ENCODE results near the gene CKS1B.
A peak's percentile ranks its signal among the peaks of the same experiment; 100 is the strongest.
"Not testable (repeated sequence)": the region's sequence is repeated elsewhere in the genome, so short reads cannot be mapped to it uniquely, and the experiment has no call there.

CKS1B gene

GRCh38 chr1:154966111-154966510 is 8.4 kb upstream of the CKS1B start:
- DNase-seq, result no peak

DNA sequence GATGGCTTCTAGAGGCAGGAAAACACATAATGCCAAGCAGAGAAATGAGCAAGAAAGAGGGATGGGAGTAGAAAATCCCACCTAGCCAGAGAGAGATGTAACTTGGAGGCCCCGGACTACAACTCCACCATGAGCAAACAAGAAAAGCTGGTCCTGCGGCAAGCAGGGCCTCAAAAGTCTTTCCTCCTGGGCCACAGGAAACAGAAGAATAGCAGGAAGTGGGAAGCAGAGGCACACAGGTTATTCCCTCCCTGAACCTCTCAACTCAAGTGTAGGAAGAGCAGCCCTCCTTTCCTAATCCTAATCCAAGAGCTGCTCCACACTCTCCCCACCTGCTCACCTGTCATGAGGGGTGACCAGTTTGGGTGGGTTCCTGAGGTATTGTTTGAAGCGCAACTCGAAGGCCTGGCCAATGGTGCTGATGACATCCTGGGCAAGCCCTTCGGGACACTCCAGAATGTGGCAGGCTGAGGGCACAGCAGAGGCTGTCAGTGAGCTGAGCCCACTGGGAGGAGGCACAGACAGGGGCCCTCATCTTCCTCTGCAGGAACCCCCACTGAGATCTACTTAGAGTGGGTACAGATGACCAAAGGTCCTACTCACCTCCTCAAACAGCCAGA is 7.0 kb upstream of the CKS1B start:
- no peak for DNase-seq

DNA sequence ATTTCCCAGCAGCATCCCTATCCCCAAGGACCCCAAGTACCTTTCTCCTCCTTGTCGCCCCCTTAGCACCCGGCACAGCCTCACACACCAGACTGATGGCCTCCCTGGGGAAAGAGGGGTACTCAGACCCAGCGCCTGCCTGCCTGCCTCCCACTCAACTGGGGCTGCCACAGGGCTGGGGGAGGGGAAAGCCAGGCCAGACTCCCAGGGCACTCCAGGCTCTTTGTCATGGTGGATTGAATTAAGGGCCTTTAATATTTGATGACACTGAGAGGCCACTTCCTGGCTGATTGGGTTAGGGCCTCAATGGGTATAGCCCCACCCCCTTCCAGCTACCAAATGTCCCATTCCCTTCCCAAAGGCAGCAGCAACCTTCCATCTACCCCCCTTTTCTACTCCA is 5.8 kb upstream of the CKS1B start:
- DNase-seq, result no peak

DNA sequence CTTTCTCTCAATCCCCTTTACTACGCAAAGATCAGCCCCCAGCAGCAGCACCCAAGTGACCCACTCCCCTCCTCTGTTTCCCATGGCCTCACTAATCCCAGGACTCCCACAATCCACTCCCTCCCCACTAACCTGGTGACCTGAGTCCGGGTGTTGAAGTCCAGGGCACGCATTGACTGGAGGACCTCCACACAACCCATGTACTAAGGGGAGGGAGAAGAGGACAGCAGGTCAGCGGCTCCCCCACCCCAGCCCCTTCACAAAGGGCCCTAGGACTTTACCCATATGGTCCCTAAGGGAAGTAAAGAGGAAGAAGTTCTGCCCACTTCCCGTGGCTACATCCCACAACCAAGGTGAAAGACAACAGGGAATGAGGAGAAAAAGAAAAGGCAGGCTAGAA is 5.2 kb upstream of the CKS1B start:
- DNase-seq, result no peak

DNA sequence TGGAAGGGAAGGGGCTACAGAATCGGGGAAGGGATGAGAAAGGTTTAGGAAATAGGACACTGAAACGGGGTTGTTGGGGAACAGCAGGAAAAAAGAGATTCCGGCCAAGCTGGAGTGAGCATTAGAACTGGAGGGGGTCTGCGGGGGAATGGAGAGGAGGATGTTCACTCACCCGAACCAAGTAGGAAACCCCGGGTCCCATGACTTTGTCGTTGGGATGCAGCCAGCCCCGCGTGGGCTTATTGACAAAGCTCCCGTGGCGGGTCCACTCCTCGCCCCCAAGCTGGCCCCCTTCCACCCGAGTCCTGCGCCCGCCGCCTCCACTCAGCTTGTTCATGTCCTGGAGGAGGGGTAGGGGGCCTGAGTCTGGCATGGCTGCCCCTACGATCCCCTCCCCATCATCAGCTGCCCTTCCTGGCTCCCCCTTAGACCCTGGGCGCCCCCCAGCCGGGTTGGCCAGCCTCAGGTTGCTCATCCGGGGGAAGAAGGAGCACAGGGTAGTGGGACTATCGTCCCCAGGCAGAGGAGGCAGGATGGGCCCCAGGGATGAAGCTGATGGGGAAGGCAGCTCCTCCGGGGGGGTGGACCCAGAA is 4.5 kb upstream of the CKS1B start:
- DNase-seq, result no peak

GRCh38 chr1:154970631-154971340 is 3.7 kb upstream of the CKS1B start, which contains the start of gene SHC1:
Gene SHC1, minus strand, starts transcription at chr1:154970747. Its CDS starts 221 bp downstream, at chr1:154970526.
- DNase-seq, result peak; percentile 89

- DNase-seq, result no peak
Observed at GRCh38 chr1:154971341-154971998, 3.0 kb upstream of the CKS1B start.

DNA sequence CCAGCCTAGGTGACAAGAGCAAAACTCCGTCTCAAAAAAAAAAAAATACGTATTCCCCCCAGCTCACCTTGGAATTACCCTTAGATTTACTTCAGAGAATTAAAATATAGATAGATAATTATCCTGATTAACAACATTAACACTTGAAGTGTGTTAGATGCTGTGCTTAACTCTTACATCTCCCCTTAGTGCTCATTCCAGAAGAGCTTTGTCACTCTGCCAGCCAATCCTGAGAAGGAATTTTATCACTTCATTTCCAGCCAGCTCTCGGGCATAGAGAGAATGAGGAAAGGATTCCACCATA is 2.3 kb upstream of the CKS1B start:
- DNase-seq, result no peak

- DNase-seq, result no peak
Observed at GRCh38 chr1:154972517-154973343, 1.8 kb upstream of the CKS1B start.

- peak; percentile 93 for DNase-seq
Observed at GRCh38 chr1:154973344-154974101, 958 bp upstream of the CKS1B start.

- peak; percentile 97 for DNase-seq
Observed at GRCh38 chr1:154974808-154975408, 427 bp downstream of the CKS1B start.

DNA sequence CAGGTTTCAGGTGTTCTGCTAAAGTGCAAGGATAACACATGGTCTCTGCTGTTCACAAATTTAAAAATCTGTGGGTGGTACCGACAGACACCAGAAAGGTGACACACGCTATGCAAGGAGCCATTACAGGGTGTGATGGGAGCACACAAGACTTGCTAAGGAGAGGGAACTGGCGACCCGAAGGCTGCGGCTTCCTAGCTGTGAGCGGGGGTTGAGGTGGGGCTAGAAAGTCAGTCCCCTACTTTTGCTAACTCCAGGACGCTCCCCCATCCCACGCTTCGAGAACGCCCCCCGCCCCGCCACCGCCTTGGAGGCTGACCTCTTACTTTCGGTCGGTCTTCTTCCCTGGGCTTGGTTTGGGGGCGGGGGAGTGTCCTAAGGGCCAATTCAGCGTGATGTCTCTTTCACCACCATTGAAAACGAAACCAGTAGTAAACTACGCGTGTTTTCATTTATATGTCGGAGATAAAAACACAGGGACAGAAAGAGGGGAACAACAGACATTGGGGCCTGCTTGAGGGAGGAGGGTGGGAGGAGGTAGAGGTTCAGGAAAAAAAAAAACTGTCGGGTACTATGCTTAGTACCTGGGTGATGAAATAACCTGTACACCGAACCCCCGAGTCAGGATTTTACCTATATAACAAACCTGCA is 1.1 kb downstream of the CKS1B start:
- no peak for DNase-seq

- DNase-seq, result not testable (repeated sequence)
Observed at GRCh38 chr1:154977762-154978161, 3.3 kb downstream of the CKS1B start.

DNA sequence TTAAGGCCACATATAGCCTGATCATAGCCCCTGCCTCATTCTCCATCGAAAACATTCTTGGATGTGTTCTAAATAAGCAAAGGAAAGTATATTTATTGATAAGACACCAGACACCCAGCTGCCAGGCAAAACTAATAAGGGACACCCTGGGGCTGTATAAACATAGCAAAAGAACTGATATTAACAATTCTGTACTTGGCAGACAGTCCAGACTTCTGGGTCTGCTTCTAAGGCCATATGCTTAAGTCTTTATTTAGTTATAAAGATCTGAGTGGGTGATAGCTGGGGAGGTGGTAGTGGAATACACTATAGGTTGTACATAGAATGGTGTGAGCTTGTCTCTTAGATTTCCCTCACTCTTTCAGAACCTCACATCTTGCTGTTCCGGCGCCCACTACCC is 3.9 kb downstream of the CKS1B start:
- DNase-seq, result no peak

DNA sequence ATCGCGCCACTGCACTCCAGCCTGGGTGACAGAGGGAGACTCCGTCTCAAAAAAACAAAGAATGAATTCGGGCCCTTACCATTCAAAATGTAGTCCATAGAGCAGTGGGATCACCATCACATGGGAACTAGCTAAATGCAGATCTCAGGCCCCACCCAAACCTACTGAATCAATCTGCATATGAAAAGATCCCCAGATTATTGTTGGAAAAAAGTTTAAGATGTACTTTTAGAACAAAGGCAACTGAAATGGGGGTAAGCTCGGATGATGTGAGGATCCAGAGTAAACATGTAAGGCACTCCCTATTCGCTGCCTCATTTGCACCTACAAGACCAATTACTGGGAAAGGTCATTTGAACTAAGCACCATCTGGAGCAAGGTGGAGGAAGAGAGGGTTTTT is 7.9 kb downstream of the CKS1B start:
- no peak for DNase-seq

DNA sequence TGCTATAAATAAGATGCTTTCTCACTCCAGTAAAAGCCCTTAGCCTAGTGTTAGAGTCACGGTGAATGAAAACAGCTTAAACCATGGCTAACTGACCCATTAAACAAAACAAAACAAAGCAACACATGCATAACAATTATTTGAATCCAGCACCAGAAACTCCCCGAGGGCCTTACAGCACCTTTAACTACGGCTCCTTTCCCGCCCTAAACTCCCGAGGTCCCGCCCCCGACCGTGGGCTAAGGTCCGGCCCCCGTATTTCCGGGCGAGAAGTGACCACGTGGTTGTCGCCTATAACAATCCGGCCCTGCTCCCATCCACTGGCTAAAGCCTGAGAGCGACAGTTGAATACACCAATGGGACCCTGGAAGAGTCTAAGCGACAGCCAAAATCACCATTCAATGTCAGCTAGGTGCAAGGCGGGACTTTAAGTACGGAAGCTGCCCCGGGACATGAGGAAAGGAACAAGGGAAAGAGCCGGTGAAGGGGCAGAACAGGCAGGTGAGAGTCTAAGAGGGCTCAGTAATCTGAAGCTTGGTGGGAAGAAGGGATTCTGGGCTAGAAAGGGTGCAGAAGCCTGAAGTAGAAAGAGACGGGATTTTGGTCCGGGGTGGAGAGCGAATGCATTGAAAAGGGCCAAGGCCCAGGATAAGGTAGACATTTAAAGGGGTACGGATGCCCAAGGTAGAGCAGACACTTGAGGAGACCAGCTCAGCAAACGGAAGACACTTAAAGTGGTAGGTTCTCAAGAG is 8.6 kb downstream of the CKS1B start, which contains the start of gene FLAD1:
TSS of gene FLAD1 (plus strand) at position 448 of the 752 bp plus-strand sequence. CDS start 351 bp downstream, outside the sequence.
- peak; percentile 100 for DNase-seq

GRCh38 chr1:154983776-154984466 is 9.4 kb downstream of the CKS1B start:
- DNase-seq, result no peak

DNA sequence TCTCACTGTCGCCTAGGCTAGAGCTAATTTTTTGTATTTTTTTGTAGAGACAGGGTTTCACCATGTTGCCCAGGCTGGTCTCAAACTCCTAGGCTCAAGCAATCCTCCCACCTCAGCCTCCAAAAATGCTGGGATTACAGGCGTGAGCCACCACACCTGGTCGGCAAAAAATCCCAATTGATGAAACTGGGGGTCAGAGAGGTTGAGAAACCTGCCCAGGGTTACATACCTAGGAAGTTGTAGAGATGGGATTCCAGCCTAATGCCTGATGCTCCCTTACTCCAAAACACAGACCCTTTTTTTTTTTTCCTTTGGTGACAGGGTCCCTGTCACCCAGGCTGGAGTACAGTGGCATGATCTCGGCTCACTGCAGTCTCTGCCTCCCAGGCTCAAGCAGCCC is 12.3 kb downstream of the CKS1B start:
- not testable (repeated sequence) for DNase-seq

GRCh38 chr1:154987326-154987725 is 12.8 kb downstream of the CKS1B start:
- DNase-seq, result no peak
